Mucosa of descending colon (tissue), 3 donors: Measurements from ENCODE around the gene PRKCB. TPM values are rescaled to one million over a fixed set of nuclear protein-coding genes. Genes with fewer than 3 reads are reported as not detected.
A peak's percentile ranks its signal among the peaks of the same experiment; 100 is the strongest.

ENCODE experiments used
- ATAC-seq: fragments of 200-7000 bp; cut with Tn5 transposase; one replicate; pipeline ENCODE4 v1.9.1; 2020; ENCODE audit warnings: mild to moderate bottlenecking, moderate library complexity
- DNase-seq, 3 donors: peaks; one replicate each; pipeline ENCODE4 v3.0.0-alpha.2; 2020
- H3K36me3 ChIP-seq: fragments of 200-600 bp; one replicate; pipeline ENCODE4 v1.8.0; 2021; ENCODE audit warnings: low read depth, mild to moderate bottlenecking
- H3K4me1 ChIP-seq: fragments of 200-600 bp; one replicate; pipeline ENCODE4 v1.8.0; 2021; ENCODE audit warnings: low read depth, mild to moderate bottlenecking
- H3K4me3 ChIP-seq: fragments of 200-600 bp; one replicate; pipeline ENCODE4 v1.8.0; 2021; ENCODE audit warnings: mild to moderate bottlenecking
- H3K9me3 ChIP-seq: fragments of 200-600 bp; one replicate; pipeline ENCODE4 v1.8.0; 2021; ENCODE audit warnings: mild to moderate bottlenecking
- CTCF ChIP-seq: fragments of 200-600 bp; IDR thresholded peaks from one replicate; pipeline ENCODE4 v1.8.0; 2022; ENCODE audit warnings: antibody characterized with exemption, mild to moderate bottlenecking
- intact Hi-C, 2 donors: fragments of 100-400 bp; cut with DNase I in 1 of 2; cut with micrococcal nuclease in 1 of 2; formaldehyde crosslinking; loops; one replicate each; pipeline versions ENCODE4 v1.11.0 to v1.11.1; 2022; cut with DNase I, micrococcal nuclease
- total RNA-seq, 3 donors: library from RNA; stranded (reverse); fragmentation: NEBNext Ultra II Directional in 2 of 3; extraction: Animal tissue kit (Norgen Biotek cat#: 25700) in 2 of 3; gene quantifications; one replicate each; pipeline versions ENCODE4 v1.2.1 to v1.2.4, GENCODE V29; 2021 to 2023
- donor health status: DM: no; HTN: no; CAD: no; lungs with moderate emphysema.
- donor health status: DM: no; HTN: no; CAD: no.
- donor health status: DM: no; HTN: yes; CAD: no.

The PRKCB gene
- total RNA-seq, 3 donors from 2014 or later: 7.4 to 29.0 (median 8.2) TPM

GRCh38 chr16:23859713-23860269 is 24.0 kb downstream of the PRKCB start:
- H3K9me3 ChIP-seq: no peaks in the 10 kb centered on the region
- DNase-seq (no peak), ATAC-seq (no peak)
- no peaks in the 10 kb centered on the region for H3K36me3 ChIP-seq
- H3K4me1 ChIP-seq: peaks cover 10% of the 10 kb centered on the region
- intact Hi-C loops: no loop called here
- TF ChIP-seq CTCF: no peak
- no peak overlapping the region for H3K4me3 ChIP-seq

GRCh38 chr16:23861874-23862273 is 26.1 kb downstream of the PRKCB start:
- no peak for ATAC-seq
- DNase-seq: no peak
- H3K9me3 ChIP-seq: no peaks in the 10 kb centered on the region
- no peaks in the 10 kb centered on the region for H3K36me3 ChIP-seq
- intact Hi-C loops: no loop called here
- H3K4me3 ChIP-seq: no peak overlapping the region
- TF ChIP-seq CTCF: no peak
- H3K4me1 ChIP-seq: peaks cover 10% of the 10 kb centered on the region

DNA sequence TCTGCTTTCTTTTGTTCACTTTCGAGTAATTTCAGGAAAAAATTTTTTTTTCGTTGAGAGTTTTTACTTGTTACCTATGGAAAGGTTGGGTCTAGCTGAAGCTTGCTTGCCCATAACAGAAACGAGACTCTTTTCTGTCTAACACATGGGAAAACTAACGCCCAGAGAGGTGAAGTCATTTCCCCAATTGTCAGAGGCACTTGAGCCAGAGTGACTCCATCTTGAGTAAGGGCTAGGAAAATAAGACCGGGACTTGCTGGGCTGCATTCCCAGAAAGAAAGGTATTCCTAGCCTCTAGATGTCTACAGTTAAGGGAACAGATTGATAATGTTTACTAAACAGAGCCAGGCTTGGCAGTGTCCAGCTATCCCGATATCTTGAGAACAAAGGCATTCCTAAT is 26.8 kb downstream of the PRKCB start:
- DNase-seq: no peak
- Histone ChIP-seq H3K4me3 (no peak overlapping the region), H3K36me3 (no peaks in the 10 kb centered on the region), H3K9me3 (no peaks in the 10 kb centered on the region), H3K4me1 (peaks cover 10% of the 10 kb centered on the region)
- TF ChIP-seq CTCF: no peak
- no peak for ATAC-seq
- intact Hi-C loops: no loop called here

DNA sequence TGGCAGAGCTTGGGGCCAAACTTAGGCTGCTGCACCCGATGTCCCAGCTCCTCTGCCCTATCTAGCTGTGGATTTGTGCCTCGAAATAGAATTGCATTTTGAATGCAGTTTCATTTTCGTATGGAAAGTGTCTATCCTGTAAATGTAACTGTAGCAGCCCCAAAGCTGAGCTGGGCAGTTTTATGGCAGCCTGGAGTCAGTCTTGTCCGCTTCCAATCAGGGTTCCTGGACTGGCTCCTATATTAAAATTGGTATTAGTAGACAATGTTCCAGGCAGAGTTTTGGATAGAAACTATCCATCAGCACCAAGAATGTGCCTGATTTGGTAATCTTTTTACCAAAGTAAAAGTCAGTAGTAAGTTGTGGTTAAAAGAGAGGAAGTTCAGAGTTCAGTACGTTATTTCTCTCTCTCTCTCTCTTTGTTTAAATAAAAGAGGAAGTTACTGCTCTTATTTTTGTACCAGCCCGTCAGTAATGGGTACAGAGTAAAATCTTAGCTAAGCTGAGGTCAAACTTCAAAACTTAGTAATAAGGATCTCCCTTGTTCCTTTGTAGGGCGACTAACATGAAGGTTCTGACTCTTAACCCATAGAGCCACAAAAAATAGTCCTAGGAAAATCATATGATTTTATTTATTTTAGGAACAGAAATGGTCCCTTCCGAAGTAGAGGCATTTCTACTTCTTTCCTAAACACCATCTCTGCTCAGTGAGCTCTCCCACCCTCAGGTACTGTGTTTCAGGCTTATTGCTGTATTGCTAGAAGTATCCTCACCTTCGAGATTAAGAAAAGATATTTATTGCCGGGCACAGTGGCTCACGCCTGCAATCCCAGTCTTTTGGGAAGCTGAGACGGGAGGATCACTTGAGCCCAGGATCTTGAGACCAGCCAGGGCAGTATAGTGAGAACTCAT is 28.0 kb downstream of the PRKCB start:
- peak in 1 of 3 donors; percentile 25 for DNase-seq
- H3K9me3 ChIP-seq: no peaks in the 10 kb centered on the region
- H3K4me3 ChIP-seq: no peak overlapping the region
- peaks cover 10% of the 10 kb centered on the region for H3K4me1 ChIP-seq
- ATAC-seq: peak; percentile 89
- intact Hi-C loops: no loop called here
- TF ChIP-seq CTCF: no peak
- no peaks in the 10 kb centered on the region for H3K36me3 ChIP-seq

GRCh38 chr16:23865853-23866252 is 30.1 kb downstream of the PRKCB start:
- ATAC-seq (no peak), DNase-seq (no peak)
- Histone ChIP-seq H3K4me1 (peaks cover 10% of the 10 kb centered on the region), H3K4me3 (no peak overlapping the region), H3K36me3 (no peaks in the 10 kb centered on the region), H3K9me3 (no peaks in the 10 kb centered on the region)
- TF ChIP-seq CTCF: no peak
- intact Hi-C loops: no loop called here
